GM03348 (cell line): ENCODE data around the gene EYA2.

Source experiments
- DNase-seq: peaks from one replicate; pipeline ENCODE4 v3.0.0; 2012; ENCODE audit warnings: low spot score

Gene EYA2

GRCh38 chr20:47036091-47036870 is 141.6 kb downstream of the EYA2 start:
- DNase-seq = no peak

GRCh38 chr20:47038566-47039560 is 144.2 kb downstream of the EYA2 start:
- no peak for DNase-seq

DNA sequence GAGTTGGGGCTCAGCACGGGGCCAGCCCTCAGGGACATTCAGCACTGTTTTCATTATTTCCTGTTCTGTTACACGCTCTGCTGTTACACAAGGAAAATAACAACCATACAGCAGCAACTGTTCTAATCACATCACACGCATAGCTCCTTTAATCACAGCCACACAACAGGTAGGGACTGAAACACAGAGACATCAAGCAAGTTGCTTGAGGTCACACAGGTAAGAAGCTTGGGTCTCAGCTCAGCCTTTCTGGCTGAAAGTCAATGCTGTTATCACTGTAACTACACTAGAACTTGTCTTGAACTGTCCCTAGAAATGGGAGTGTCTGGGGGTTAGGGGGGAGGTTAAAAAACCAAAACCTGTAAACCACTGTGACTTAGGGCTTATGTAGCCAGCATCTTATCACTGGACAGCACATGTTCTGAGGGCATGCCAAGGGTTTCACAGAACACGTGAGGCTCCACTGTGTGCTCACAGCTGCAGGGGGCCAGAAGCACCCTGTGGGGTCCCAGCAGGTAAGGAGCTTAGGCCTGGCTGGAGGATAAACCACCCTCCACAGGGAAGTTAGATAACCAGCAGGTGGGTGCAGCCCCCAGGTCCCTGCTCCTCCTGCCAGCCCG is 146.0 kb downstream of the EYA2 start:
- DNase-seq = no peak

- no peak for DNase-seq
These were observed 146.8 kb downstream of the EYA2 start for GRCh38 chr20:47041396-47041899.

- DNase-seq = no peak
These were observed 147.8 kb downstream of the EYA2 start for GRCh38 chr20:47042464-47042863.

GRCh38 chr20:47043086-47043485 is 148.4 kb downstream of the EYA2 start:
- DNase-seq = no peak

DNA sequence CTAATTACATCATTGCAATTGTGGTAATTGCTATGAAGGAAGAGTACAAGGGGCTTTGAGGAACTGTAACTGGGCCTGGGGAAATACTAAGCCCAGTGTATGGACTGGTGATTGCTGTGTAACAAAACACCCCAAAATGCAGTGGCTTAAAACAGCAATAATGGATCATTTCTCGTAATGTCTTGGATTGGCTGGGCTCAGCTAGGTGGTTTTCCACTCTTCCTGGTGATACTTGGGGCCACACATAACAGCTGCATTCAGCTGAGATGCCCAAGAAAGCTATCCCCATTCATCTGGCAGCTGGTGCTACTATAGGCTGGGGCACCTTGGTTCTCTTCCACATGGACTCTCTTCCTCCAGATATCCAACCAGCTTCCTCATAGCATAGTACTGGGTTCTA is 150.3 kb downstream of the EYA2 start:
- no peak for DNase-seq

DNA sequence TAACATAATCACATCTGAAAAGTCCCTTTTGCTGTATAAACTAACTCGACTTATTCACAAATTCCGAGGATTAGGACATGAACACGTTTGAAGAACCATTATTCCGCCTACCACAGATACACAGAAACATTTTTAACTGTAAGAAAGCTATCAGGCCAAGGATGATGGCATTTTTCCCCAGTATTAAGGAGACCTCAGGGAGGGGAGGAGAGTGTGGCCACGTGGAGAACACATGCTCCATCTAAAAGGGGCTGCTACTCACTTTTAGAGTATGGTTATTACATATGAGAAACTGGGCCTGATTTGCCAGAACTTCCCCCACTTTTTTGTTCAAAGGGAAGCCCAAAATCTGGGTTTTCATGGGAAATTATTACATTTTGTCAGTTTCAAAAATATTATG is 153.4 kb downstream of the EYA2 start:
- no peak for DNase-seq

GRCh38 chr20:47049771-47050170 is 155.1 kb downstream of the EYA2 start:
- DNase-seq = no peak

DNA sequence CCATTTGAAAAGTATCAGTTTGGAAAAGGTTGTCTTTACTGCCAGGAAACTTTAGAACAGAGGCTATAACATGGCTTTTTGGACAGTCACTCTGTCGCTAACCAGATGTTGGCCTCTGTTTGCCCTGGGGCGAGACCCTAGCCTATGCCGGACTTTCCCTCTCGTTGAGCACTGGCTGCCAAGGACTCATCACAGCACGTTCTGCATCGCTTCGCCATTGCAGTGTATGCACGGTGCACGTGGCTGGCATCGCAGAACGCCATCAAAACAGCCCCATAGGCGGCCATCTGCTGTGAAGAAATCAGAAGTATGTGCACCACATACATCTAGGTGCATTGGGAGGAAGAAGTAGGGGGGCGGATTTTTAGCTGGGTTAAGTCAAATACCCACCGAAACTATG is 156.4 kb downstream of the EYA2 start:
- DNase-seq = no peak

GRCh38 chr20:47051936-47052526 is 157.4 kb downstream of the EYA2 start:
- no peak for DNase-seq

GRCh38 chr20:47054506-47054905 is 159.9 kb downstream of the EYA2 start:
- no peak for DNase-seq

DNA sequence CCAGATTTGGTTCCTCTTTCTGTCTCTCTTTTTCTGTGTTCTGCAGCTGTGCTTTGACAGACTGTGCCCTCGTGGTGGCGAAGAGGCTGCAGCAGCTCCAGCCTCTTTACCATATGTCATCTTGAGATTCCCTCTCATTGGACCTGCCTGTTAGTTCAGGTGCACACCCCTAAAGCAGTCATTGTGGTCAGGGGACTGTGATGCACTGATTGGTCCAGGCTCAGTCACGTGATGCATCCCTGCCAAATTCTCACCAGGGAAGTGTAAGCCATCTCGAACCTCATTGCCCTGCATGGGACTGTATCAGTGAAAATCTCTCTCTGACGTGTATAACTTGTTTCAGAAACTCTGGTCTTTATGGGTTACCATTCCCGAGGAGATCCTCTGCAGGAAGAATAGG is 160.3 kb downstream of the EYA2 start:
- no peak for DNase-seq

DNA sequence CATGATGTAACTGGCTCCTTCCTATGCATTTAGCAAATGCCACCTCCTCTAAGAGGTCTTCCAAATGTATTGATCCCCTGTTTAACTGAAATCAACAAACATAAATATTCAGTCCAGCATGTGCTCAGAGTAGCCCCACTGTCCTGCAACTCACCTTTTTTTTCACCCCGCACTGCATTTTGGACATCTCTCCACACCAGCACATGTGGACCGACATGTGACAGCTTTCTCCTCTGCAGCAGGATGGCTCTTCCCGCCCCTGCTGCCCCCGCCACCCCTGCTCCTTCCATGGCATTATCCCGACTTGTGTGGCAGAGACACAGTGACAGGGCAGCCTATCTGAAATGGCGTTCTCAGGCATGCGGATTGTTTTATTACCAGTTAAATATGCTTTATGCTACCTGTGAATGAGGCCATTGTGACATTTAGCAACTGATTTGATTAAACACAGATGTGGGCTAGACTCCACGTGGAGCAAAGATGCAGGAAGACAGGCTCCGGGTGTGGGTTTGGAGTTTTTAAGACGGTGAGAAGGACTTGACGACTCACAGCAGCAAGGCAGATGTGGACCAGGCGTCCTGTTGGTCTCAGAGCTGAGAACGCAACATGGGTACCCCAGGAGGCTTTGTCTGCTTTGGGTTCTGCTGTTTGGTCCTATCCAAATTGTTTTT is 161.2 kb downstream of the EYA2 start:
- peak; percentile 51 for DNase-seq

GRCh38 chr20:47057661-47058060 is 163.0 kb downstream of the EYA2 start:
- no peak for DNase-seq

- no peak for DNase-seq
These were observed 163.6 kb downstream of the EYA2 start for GRCh38 chr20:47058236-47058635.

DNA sequence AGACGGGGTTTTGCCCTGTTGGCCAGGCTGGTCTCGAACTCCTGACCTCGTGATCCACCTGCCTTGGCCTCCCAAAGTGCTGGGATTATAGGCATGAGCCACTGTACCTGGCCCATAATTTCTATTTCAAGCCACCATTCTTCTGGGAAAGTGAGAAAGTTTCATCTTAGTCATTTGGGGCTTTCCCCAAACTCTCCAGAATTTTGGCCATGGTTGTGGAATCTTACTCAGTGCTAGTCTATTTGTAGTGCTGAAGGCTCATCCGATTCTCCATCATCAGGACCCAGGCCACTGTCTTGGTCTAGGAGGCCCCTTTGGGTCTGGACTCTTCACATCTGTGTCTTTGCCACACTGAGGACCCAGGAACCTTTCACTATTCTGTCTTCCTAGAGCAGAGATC is 164.9 kb downstream of the EYA2 start:
- DNase-seq = no peak

- no peak for DNase-seq
These were observed 166.9 kb downstream of the EYA2 start for GRCh38 chr20:47061549-47061948.

DNA sequence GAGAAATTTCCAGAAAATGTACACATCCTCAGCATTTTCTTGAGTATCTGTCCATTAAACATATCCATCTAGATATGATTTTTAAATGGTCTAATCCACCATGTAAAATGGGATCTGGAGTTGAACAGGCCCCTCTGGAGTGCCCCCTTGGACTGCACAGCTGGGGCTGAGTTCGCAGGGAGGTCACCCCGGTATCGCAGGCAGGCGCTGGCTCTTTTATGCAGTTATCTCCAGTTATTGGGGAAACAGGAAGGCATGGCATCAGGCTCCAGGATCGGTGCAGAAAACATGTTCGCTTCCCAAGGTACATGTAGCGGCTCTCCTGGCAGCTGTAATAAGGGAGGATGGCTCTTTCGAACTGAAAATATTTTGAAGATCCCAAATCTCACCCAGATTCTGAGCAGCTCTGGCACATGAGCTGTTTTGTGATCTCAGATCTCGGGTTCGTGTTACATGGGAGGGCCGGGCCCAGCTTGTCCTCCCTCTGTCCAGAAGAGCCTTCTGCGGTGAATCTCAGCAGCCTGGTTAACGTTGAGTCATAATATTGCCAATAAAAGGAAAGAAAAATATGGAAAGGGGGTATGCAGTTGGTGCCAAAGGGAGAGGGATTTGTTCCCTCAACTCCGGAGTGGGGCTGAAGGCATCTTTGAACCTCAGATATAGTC is 167.7 kb downstream of the EYA2 start:
- no peak for DNase-seq

DNA sequence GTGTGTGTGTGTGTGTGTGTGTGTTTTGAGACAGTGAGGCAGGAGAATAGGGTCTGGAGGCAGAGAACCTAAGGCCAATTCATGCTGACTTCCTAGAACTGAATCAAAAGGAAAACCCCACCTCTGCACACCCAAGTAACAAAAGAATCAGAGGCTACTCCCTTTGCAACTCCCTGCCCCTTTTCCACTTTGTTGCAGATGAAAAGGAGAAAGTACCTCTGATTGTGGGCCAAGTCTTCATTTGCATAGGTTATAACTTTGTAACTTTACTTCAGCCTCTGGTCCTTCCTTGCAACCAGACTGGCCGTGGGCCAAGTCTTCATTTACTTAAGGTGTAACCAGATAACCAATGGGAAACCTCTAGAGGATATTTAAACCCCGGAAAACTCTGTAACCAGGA is 168.8 kb downstream of the EYA2 start:
- DNase-seq = no peak

GRCh38 chr20:47063808-47064207 is 169.2 kb downstream of the EYA2 start:
- DNase-seq = no peak
